Activated effector memory CD4-positive, alpha-beta T cell treated with Interleukin-2 at 50 U/mL for 16 hours (primary cell): Measurements from ENCODE around the gene RUSF1.
"Not testable (repeated sequence)": the region's sequence is repeated elsewhere in the genome, so short reads cannot be mapped to it uniquely, and the experiment has no call there.

Source experiments
- DNase-seq: peaks from one replicate; pipeline ENCODE4 v3.0.0-alpha.2; 2020

RUSF1 gene

DNA sequence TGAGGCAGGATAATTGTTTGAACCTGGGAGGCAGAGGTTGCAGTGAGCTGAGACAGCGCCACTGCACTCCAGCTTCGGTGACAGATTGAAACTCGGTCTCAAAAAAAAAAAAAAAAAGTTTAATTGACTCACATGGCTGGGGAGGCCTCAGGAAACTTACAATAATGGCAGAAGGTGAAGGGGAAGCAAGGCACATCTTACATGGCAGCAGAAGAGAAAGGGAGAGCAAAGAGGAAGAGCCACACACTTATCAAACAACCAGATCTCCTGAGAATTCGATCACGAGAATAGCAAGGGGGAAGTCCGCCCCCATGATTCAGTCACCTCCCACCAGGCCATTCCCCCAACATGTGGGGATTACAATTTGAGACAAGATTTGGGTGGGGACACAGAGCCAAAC is 62.3 kb downstream of the RUSF1 start:
- DNase-seq = not testable (repeated sequence)

DNA sequence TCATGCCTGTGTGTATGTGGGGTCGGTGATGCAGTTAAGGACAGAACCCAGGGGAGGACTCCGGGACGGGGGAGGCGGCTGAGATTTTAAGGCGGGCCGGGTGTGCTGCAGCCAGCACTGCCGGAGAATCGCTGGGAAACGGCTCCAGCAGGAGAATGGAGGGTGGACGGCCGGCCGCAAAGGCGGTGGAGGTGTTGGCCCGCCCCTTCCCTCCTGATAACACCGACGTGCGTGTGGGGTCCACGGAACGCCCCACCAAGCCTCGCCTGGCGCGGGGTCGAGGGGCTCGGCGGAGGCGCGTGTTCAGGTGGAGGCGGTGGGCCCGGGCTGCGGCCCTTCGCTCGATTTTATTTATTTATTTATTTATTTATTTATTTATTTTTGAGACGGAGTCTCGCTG is 66.2 kb downstream of the RUSF1 start:
- DNase-seq = no peak

DNA sequence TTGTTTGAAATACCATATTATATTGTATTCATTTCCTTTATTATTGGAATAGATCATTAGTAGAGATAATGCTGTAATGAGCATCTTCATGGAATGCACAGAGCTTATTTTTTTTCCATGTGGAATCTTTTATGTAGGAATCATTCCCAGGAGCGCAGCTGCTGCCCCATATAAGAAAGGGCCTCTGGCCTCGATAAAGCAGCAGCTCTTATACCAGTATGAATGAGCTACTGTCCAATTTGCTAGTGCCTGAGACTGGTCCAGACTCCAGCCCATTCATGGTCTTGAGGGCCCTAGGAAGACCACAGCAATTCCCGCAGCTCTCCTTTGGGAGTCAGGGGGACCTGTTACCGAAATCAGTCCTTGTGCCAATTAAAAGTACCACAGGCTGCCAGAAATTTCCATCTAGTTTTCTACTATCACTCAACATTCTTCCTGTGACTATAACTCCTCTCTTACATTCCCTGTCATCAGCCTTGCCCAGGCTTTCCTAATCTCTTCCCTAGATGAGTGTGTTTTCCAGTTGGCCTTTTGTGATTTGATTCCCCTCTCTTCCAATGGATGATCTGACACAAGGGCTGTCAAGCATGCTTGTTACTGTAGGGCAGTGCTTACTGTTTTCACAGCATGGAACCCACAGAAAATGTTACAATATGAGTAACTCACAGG is 67.5 kb downstream of the RUSF1 start:
- DNase-seq = no peak

DNA sequence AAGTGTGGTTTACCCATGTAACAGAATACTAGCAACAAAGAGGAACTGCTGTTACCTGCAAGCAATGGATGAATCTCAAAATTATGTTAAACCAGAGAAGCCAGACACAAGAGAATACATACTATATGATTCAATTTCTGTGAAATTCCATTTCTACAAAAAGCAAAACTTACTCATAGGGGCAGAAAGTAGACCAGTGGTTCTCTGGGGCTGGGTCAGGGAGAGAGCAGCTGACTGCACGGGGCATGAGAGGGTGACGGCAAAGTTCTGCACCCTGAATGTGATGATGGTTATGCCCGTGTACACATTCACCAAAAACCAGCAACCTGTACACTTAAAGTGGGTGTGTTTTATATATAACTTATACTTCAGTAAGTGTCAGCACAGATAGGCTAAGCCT is 68.7 kb downstream of the RUSF1 start:
- DNase-seq = no peak
